Parathyroid adenoma (tissue), 2 donors: ENCODE data around the gene SLC4A1.

Source experiments
- H2AFZ ChIP-seq: fragments of 300-600 bp; sonication (generic); one replicate; pipeline ENCODE4 v1.7.0; 2017; ENCODE audit warnings: antibody characterized with exemption, mild to moderate bottlenecking
- H3K27ac ChIP-seq: fragments of 300-600 bp; sonication (generic); one replicate; pipeline ENCODE4 v1.7.0; 2017
- H3K27me3 ChIP-seq: fragments of 300-600 bp; sonication (generic); one replicate; pipeline ENCODE4 v1.7.0; 2017; ENCODE audit warnings: low read length; ENCODE audit not compliant: control insufficient read depth, insufficient read depth
- H3K36me3 ChIP-seq: fragments of 300-600 bp; sonication (generic); one replicate; pipeline ENCODE4 v1.7.0; 2017; ENCODE audit warnings: low read length; ENCODE audit not compliant: control insufficient read depth, insufficient read depth
- H3K4me1 ChIP-seq: fragments of 300-600 bp; sonication (generic); one replicate; pipeline ENCODE4 v1.7.0; 2017; ENCODE audit warnings: control low read depth
- H3K4me2 ChIP-seq: fragments of 300-600 bp; sonication (generic); one replicate; pipeline ENCODE4 v1.7.0; 2017; ENCODE audit warnings: low read length
- H3K4me3 ChIP-seq: fragments of 300-600 bp; sonication (generic); one replicate; pipeline ENCODE4 v1.7.0; 2017; ENCODE audit warnings: low read depth, low read length
- H3K79me2 ChIP-seq: fragments of 300-600 bp; sonication (generic); one replicate; pipeline ENCODE4 v1.7.0; 2017; ENCODE audit warnings: control low read depth
- H3K9ac ChIP-seq: fragments of 300-600 bp; sonication (generic); one replicate; pipeline ENCODE4 v1.7.0; 2017; ENCODE audit warnings: mild to moderate bottlenecking
- H3K9me3 ChIP-seq: fragments of 300-600 bp; sonication (generic); one replicate; pipeline ENCODE4 v1.7.0; 2017; ENCODE audit warnings: low read length; ENCODE audit not compliant: control insufficient read depth
- TF ChIP-seq, protein P1 (sequence below): fragments of 300-600 bp; sonication (generic); IDR thresholded peaks from one replicate; pipeline ENCODE4 v1.7.0; 2017; ENCODE audit warnings: antibody characterized with exemption, mild to moderate bottlenecking
- donor health status: primary hyperparathyroidism.

The SLC4A1 gene

DNA sequence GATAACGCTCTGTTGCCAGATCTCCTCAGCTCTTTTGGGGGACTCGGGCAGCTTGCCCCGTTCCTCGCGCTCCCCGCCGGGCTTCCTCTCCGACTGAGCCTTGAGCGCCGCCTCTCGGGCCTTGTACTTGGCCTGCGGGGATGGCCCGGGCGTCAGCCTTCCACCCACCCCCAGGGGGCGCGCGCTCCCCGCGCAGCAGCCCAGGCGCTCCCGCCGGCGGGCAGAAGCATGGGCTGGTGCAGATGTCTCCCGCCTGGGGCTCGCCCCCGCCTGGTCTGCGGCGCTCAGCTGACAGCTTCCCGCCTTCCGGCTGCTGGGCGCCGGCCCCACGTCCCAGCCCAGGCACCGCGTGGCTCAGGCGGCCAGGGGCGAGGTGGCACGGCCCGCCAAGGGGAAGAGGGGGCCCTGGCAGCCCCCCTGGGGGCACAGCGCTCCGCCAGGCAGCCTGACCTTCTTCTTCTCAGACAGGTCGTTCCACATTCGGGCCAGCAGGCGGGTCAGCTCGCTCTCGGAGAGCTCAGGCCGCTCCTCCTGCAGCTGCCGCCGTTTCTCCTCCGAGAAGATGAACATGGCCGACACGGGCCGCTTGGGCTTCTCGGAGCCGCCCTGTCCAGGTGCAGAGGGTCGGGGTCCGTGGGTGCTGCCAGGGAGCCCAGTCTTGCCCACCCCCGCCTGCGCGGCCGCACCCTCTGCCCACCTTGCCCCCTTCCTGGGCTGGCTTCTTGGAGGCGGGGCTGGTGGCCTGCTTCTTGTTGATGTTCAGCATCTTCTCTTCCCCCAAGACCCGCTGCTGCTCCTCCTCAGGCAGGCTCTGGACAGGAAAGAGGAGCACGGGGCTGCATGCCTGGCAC lies 57.4 kb downstream of the SLC4A1 start:
- Histone ChIP-seq H3K79me2 (peaks cover 18% of the 10 kb centered on the region), H3K4me2 (peak overlapping the region; percentile 35), H3K9me3 (no peaks in the 10 kb centered on the region), H3K4me1 (peaks cover 8% of the 10 kb centered on the region), H2AFZ (peak overlapping the region; percentile 25), H3K27ac (no peak overlapping the region), H3K4me3 (no peak overlapping the region), H3K9ac (no peak overlapping the region), H3K27me3 (no peaks in the 10 kb centered on the region), H3K36me3 (no peaks in the 10 kb centered on the region)
- TF ChIP-seq, protein P1, sequence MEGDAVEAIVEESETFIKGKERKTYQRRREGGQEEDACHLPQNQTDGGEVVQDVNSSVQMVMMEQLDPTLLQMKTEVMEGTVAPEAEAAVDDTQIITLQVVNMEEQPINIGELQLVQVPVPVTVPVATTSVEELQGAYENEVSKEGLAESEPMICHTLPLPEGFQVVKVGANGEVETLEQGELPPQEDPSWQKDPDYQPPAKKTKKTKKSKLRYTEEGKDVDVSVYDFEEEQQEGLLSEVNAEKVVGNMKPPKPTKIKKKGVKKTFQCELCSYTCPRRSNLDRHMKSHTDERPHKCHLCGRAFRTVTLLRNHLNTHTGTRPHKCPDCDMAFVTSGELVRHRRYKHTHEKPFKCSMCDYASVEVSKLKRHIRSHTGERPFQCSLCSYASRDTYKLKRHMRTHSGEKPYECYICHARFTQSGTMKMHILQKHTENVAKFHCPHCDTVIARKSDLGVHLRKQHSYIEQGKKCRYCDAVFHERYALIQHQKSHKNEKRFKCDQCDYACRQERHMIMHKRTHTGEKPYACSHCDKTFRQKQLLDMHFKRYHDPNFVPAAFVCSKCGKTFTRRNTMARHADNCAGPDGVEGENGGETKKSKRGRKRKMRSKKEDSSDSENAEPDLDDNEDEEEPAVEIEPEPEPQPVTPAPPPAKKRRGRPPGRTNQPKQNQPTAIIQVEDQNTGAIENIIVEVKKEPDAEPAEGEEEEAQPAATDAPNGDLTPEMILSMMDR = peak; percentile 98

DNA sequence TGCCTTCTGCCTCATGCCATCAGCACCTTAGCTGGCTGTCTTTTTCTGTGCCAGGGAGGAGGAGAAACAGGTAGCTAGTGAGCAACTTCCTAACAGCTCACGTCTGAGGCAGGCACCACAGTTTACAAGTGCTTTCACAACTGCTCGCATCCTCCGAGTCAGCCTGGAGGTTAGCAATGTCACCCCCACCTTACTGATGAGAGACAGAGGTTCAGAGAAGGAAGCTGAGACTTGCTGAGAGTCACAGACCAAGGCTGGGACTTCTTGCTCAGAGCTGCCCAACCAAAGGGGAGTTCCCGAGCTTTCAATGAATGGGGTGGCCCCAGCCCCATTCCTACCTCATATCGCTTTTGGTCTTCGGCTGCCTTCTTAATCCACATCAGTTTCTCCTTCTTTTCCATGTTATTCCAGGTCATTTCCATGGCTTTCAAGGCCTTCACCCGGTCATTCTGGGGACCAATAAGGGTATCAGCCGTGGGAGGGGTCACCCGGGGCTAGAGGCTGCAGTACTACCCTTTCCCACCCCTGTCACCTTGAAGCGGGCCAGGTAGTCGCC lies 58.1 kb downstream of the SLC4A1 start:
- no peak overlapping the region for H3K27ac ChIP-seq
- no peak overlapping the region for H3K4me3 ChIP-seq
- H3K4me1 ChIP-seq = peaks cover 8% of the 10 kb centered on the region
- TF ChIP-seq, protein P1 = no peak
- no peak overlapping the region for H3K9ac ChIP-seq
- peak overlapping the region; percentile 35 for H3K4me2 ChIP-seq
- H3K27me3 ChIP-seq = no peaks in the 10 kb centered on the region
- H2AFZ ChIP-seq = peak overlapping the region; percentile 25
- peaks cover 14% of the 10 kb centered on the region for H3K79me2 ChIP-seq
- H3K9me3 ChIP-seq = no peaks in the 10 kb centered on the region
- H3K36me3 ChIP-seq = no peaks in the 10 kb centered on the region

DNA sequence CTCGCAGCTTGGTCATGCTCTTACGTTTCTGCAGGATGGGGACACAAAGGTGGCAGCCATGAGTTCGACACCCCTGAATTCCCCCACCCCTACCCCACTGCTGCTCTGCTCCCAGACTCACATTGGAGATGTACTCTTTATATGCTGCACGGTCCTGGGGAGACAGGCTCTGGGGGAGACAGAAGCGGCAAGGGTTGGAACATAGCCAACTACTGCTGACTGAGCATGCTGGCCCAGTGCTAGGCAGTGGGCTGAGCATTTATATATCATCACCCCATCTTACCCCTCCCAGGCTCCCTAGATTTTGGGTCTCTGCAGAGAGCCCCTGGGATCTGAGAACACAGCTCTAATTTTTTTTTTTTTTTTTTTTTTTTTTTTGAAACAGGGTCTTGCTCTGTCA lies 60.2 kb downstream of the SLC4A1 start:
- H2AFZ ChIP-seq = no peak overlapping the region
- peaks cover 14% of the 10 kb centered on the region for H3K79me2 ChIP-seq
- H3K36me3 ChIP-seq = no peaks in the 10 kb centered on the region
- H3K4me2 ChIP-seq = no peak overlapping the region
- TF ChIP-seq, protein P1 = no peak
- peaks cover 14% of the 10 kb centered on the region for H3K4me1 ChIP-seq
- H3K27me3 ChIP-seq = no peaks in the 10 kb centered on the region
- no peaks in the 10 kb centered on the region for H3K9me3 ChIP-seq
- H3K9ac ChIP-seq = no peak overlapping the region
- H3K4me3 ChIP-seq = no peak overlapping the region
- no peak overlapping the region for H3K27ac ChIP-seq

DNA sequence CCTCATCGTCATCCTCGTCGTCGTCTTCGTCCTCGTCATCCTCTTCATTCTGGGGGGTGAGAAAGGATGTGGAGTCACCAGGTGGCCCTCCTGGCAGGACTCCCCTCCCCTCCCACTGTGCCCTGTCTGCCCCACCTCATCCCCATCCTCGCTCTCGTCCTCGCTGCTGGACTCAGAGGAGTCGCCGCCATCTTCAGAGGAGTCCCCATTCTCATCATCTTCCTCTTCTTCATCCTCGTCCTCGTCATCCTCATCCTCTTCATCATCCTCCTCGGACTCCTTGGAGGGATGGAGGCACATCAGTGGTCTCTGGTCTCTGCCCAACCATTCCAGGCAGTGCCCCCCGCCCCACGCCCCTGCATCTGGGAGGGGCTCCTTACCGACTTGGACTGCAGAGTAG lies 60.6 kb downstream of the SLC4A1 start:
- Histone ChIP-seq H3K4me2 (no peak overlapping the region), H3K27me3 (no peaks in the 10 kb centered on the region), H3K4me3 (no peak overlapping the region), H3K36me3 (no peaks in the 10 kb centered on the region), H3K27ac (no peak overlapping the region), H3K4me1 (peaks cover 14% of the 10 kb centered on the region), H3K9me3 (no peaks in the 10 kb centered on the region), H3K79me2 (peaks cover 14% of the 10 kb centered on the region), H2AFZ (no peak overlapping the region), H3K9ac (no peak overlapping the region)
- TF ChIP-seq, protein P1 = no peak
